Thyroid gland (tissue), 4 donors: ENCODE results near the gene FXYD3.

Experiments used
- CTCF ChIP-seq, 6 experiments: fragments of 200-600 bp in 3 of 6; fragments of 450-650 bp in 3 of 6; sonication (generic) in 3 of 6; IDR thresholded peaks; one replicate each; pipeline ENCODE4 v1.5.1; 2016 to 2019; ENCODE audit warnings: antibody characterized with exemption in 6 of 6, mild to moderate bottlenecking in 2 of 6, inconsistent platforms in 1 of 6, moderate library complexity in 1 of 6
- POLR2A ChIP-seq, 2 donors: fragments of 450-650 bp; IDR thresholded peaks; one replicate each; pipeline ENCODE4 v1.6.1; 2017; ENCODE audit warnings: antibody characterized with exemption in 2 of 2, mild to moderate bottlenecking in 2 of 2, moderate library complexity in 1 of 2

- TF ChIP-seq CTCF (IDR thresholded peaks at IDR 0.05) (no peak), POLR2A (IDR thresholded peaks at IDR 0.05) (no peak)
Observed at GRCh38 chr19:35069696-35070095, 45.9 kb upstream of the FXYD3 start.
